Osteocyte (in vitro differentiated cells): ENCODE data around the gene TET2. TPM values are rescaled to one million over a fixed set of nuclear protein-coding genes. Genes with fewer than 3 reads are reported as not detected.

Experiments
- DNase-seq: peaks from one replicate; pipeline ENCODE4 v3.0.0; 2021; ENCODE audit warnings: mixed read lengths; ENCODE audit not compliant: unreplicated experiment; ENCODE audit errors: extremely low spot score
- H3K27ac Mint-ChIP-seq: one replicate; pipeline ENCODE4 v1.8.0; 2021; ENCODE audit warnings: mild to moderate bottlenecking, mixed read lengths; ENCODE audit not compliant: unreplicated experiment
- H3K27me3 Mint-ChIP-seq: one replicate; pipeline ENCODE4 v1.8.0; 2021; ENCODE audit warnings: mixed read lengths; ENCODE audit not compliant: unreplicated experiment
- H3K36me3 Mint-ChIP-seq: one replicate; pipeline ENCODE4 v1.8.0; 2021; ENCODE audit warnings: mixed read lengths; ENCODE audit not compliant: unreplicated experiment
- H3K4me1 Mint-ChIP-seq: one replicate; pipeline ENCODE4 v1.8.0; 2021; ENCODE audit warnings: mixed read lengths; ENCODE audit not compliant: unreplicated experiment
- H3K4me3 Mint-ChIP-seq: one replicate; pipeline ENCODE4 v1.8.0; 2021; ENCODE audit warnings: mild to moderate bottlenecking, moderate library complexity, mixed read lengths; ENCODE audit not compliant: unreplicated experiment
- H3K9me3 Mint-ChIP-seq: one replicate; pipeline ENCODE4 v1.8.0; 2021; ENCODE audit warnings: mixed read lengths; ENCODE audit not compliant: unreplicated experiment
- CTCF ChIP-seq: fragments of 200-600 bp; sonication (generic); IDR thresholded peaks from 2 replicates; pipeline ENCODE4 v1.5.0; 2021; ENCODE audit warnings: antibody characterized with exemption, mild to moderate bottlenecking, moderate library complexity
- total RNA-seq: library from RNA; stranded (reverse); gene quantifications from 2 replicates; pipeline ENCODE4 v1.2.1, GENCODE V29; 2021

TET2 gene
- total RNA-seq, 1 donor from 2014 or later = 23.7 TPM

- Mint-ChIP-seq H3K4me1 (peaks cover 2% of the 10 kb centered on the region), H3K9me3 (no peaks in the 10 kb centered on the region), H3K27me3 (peaks cover 4% of the 10 kb centered on the region), H3K4me3 (no peak overlapping the region), H3K36me3 (no peaks in the 10 kb centered on the region), H3K27ac (no peak overlapping the region)
- DNase-seq = no peak
- no peak for TF ChIP-seq CTCF
Measured at GRCh38 chr4:105120626-105121025, 26.1 kb upstream of the TET2 start.

- Mint-ChIP-seq H3K4me3 (no peak overlapping the region), H3K9me3 (no peaks in the 10 kb centered on the region), H3K27ac (no peak overlapping the region), H3K27me3 (peaks cover 2% of the 10 kb centered on the region), H3K36me3 (no peaks in the 10 kb centered on the region), H3K4me1 (peaks cover 14% of the 10 kb centered on the region)
- DNase-seq = no peak
- no peak for TF ChIP-seq CTCF
Measured at GRCh38 chr4:105122350-105122749, 24.3 kb upstream of the TET2 start.

GRCh38 chr4:105126311-105127169 lies 20.1 kb upstream of the TET2 start:
- peaks cover 14% of the 10 kb centered on the region for H3K4me1 Mint-ChIP-seq
- no peak overlapping the region for H3K4me3 Mint-ChIP-seq
- no peaks in the 10 kb centered on the region for H3K9me3 Mint-ChIP-seq
- DNase-seq = no peak
- TF ChIP-seq CTCF = no peak
- no peaks in the 10 kb centered on the region for H3K27me3 Mint-ChIP-seq
- H3K27ac Mint-ChIP-seq = no peak overlapping the region
- H3K36me3 Mint-ChIP-seq = no peaks in the 10 kb centered on the region

GRCh38 chr4:105127170-105127445 lies 19.6 kb upstream of the TET2 start:
- no peaks in the 10 kb centered on the region for H3K9me3 Mint-ChIP-seq
- no peak for TF ChIP-seq CTCF
- no peak overlapping the region for H3K4me3 Mint-ChIP-seq
- no peak for DNase-seq
- no peak overlapping the region for H3K27ac Mint-ChIP-seq
- peaks cover 14% of the 10 kb centered on the region for H3K4me1 Mint-ChIP-seq
- H3K36me3 Mint-ChIP-seq = no peaks in the 10 kb centered on the region
- H3K27me3 Mint-ChIP-seq = no peaks in the 10 kb centered on the region

- no peak for DNase-seq
- Mint-ChIP-seq H3K36me3 (no peaks in the 10 kb centered on the region), H3K4me1 (peaks cover 12% of the 10 kb centered on the region), H3K9me3 (no peaks in the 10 kb centered on the region), H3K27me3 (no peaks in the 10 kb centered on the region), H3K27ac (no peak overlapping the region), H3K4me3 (no peak overlapping the region)
- TF ChIP-seq CTCF = no peak
Measured at GRCh38 chr4:105128208-105128607, 18.5 kb upstream of the TET2 start.
